Stimulated activated CD8-positive, alpha-beta memory T cell treated with anti-CD3 and anti-CD28 coated beads, Interleukin-12 subunit alpha, Interleukin-12 subunit beta, amount 100 ng/mL, for 24 hours (primary cell): ENCODE data around the gene TIGAR.

Experiments used
- DNase-seq: peaks from one replicate; pipeline ENCODE4 v3.0.0-alpha.2; 2020; ENCODE audit errors: extremely low read depth

TIGAR gene

GRCh38 chr12:4282892-4283511, 38.0 kb upstream of the TIGAR start:
- no peak for DNase-seq

DNA sequence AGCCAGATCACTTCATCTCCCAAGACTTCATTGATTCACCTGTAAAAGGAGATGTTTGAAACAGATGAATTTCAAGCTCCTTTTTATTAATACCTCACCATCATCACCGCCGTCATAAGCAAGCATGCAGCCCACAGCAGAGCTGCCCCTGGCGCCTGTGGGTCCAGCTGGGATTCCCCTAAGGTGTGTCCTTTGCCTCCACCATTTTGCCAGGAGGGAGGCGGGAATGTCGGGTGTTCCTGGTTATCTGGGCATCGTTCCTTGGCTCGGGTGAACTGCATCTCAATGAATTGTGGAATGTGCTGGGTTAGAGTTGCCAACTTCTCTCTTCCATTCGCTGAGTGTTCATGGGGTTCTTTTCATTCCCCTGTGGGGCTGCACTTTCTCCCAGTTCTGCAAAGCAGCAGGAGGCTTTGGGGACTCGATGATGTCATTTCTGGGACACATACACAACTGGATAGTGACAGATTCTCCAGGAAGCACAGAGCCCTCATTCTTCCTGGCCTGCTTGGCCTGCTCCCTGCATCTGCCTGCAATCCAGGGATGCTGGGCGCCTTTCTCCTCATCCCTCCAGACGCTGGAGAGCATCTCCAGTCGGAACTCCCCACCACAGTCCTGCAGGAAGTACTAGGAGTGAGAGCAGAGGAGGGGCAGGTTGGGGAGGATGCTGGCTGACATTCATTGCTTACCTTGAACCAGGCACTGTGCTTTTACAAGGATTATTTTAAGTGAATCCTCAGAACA, 37.3 kb upstream of the TIGAR start:
- no peak for DNase-seq

GRCh38 chr12:4284306-4284705, 36.7 kb upstream of the TIGAR start:
- DNase-seq: no peak

- DNase-seq: no peak
Measured at GRCh38 chr12:4285070-4285469, 35.9 kb upstream of the TIGAR start.

- no peak for DNase-seq
Measured at GRCh38 chr12:4286228-4286627, 34.8 kb upstream of the TIGAR start.

DNA sequence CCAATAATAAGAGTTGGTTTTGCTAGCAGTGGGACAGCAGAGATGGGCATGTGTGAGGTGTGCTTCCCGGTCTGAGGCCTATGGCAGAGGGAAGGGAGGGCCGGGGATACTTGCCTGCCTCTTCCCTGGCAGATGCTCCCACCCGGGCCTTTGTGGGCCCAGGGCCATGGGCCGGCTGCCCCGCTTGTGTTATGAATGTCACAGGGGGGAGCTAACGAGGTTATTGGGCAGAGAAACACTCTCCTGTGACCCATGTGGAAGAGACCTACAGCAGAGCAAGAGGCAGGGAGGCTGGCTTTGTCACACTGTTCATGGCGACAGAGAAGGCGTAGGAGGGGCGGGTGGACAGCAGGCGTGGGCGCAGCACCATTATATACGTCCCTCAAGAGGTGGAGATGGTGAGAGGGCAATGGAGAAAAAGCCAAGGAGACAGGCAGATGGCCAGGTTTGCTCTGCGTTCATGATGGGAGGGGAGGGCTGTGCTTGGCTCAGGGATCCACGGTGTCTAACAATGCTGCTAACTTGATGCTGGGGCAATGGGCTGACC, 34.2 kb upstream of the TIGAR start:
- DNase-seq: no peak

DNA sequence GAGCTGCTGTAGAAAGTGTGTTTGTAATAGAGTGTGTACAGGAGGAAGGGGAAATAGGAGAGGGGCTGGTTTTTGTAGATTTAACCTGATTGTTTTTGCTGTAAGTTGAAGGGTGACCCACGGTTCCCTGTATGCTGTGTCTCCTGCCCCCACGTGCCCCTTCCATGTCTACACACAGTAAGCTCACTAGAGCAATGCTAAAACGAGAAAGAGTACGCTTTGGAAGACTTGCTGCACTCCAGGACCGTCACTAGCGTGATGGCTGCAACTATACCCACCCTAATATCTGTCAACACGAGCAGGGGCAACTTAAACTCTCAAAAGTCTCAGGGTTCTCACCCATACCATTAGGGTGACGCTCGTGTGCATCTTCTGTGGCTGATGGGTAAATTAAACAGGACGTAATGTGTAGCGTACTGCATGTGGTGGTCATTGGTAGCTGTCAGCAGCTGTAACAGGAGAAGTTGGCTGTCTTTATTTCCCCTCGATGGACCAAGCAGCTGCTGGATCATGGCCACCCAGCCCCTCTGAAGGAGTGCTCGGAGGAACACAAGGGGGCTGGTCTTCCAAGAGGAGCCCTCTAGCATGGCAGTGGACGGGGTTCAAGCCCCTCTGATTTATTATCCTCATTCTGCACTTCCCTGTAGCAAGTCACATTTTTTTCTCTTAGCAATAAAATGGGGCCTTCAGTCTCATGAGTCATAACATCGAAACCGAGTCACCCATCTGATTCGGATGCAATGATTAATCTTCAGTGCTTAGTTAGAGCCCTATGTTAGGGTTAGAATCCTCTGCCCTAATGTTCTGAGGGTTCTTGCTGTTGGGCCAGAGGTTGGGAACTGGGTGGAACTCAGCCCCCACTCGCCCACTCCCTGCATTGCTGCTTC, 33.4 kb upstream of the TIGAR start:
- DNase-seq: no peak

GRCh38 chr12:4288296-4289131, 32.5 kb upstream of the TIGAR start:
- no peak for DNase-seq

DNA sequence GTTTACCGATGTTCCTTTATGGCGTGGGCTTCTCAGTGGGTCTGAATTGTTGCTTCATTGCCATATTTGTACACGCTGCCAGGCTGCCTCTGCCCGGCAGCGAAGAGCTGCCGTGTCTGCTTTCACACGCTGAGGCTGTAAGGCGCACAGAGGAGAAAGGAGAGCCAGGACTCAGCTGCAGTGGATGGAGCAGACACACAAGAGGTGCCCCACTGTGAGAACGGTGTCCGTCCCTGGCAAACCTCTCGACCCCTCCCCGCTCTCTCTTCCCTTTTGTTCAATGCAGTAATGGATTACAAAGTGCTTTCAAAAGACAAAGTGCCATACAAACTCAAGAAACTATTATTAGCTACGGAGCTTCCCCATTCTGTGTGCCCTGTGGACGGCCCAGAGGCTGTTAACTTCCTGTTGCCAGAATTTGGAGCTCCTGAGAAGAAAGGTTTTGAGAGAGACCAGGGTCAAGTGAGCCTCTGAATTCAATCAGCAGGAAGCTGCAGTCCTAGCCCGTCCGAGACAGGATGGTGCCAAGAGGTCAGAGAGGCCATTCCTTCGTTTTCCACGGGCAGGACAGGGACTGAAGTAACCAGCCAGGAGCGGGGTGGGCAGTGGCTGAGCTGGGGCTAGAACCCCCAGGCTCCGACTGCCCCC, 31.7 kb upstream of the TIGAR start:
- no peak for DNase-seq

DNA sequence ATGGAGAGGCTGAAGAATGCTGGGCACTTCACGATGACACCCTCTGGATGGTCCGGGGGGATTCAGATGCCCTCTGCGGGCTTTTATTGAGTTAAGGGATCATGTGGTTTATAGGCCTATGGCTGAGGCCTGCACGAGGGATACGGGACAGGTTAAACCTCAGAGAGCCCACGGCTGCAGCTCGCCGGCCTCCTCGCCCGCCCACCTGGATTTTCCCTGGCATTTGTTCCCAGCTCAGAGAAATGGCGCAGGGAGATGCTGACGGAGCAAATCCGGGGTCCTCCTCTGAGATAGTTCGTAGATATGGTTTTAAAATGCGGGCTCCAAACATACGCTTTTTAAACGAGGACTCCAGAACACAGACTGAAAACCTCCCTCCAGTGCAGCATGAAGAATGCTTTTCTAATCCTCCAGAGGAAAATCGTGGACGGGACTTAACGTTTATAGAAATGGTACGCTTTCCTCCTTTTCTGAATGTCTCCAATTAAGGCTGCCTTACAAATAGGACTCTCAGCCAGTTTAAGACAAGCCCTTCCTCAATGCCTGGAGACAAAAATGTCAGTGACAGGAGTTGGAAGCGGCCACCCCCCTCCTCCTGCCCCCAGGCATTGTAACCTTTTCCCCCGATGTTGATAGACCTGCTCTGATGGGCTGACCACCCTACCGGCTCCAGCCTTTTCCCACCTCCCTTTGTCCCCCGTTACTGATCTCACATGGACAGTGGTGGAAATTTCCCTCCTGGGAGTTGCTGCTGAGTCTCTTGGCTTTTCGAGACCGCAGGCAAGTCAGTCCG, 30.8 kb upstream of the TIGAR start:
- no peak for DNase-seq

DNA sequence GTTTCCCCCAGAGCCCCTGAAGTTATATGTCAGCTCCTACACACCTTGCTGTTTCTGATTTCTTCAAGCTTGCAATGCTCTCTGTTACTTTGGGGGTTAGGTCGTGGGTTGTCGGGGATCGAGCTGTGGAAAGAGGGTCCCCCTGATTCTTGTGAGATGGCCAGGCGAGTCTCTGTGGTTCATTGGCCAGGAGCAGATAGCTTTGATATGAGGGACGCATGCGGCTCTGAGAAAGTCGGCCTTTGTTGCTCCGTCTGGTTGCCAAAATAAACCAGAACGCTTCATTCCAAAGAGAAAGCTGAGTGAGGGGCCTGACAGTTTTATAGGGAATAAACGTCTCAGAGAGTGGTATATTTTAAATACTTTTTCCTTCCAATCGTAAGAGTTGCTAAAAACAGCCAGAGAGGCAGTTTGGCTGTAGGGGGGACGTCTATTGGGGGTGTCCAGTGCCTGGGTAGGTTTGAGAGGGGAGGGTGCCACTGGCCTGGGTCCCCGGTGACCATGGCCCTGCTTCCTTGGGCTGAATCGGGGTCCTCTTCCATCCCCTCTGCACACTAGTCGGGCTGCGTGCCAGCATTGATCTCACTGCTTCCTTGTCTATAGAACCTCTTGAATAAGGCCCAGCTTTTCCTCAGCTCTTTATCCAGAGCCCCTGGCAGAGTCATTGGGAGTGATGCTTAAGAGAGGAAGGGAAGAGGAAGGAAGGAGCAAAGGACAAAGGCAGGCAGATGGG, 28.5 kb upstream of the TIGAR start:
- no peak for DNase-seq

GRCh38 chr12:4293299-4293965, 27.6 kb upstream of the TIGAR start:
- DNase-seq: no peak

DNA sequence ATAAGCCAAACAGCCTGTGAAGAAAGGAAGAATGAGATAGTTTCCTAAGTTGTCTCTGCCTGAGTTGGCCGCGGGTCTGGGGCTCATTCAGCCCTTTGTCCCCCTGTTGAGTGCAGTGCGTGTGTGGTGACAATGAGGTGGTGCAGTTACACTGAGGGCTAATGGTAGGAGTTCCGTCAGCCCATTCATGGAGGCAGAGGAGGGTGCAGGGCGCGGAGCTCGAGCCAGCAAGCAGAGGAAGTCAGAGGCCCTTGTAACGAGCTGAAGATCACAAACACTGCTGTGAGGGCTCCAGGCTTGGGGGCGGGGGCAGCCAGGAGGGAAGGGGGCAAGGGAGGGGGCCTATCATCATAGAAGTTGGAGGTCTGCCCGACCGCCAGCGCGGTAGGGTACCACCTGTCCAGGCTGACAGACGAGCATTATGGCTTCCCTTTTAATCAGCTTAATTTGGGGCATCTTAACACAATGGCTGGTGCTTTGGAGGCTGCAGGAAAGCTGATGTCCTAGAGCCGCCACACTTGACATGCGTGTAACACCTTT, 27.0 kb upstream of the TIGAR start:
- DNase-seq: no peak

GRCh38 chr12:4296751-4297150, 24.3 kb upstream of the TIGAR start:
- no peak for DNase-seq

- DNase-seq: no peak
Measured at GRCh38 chr12:4297617-4298016, 23.4 kb upstream of the TIGAR start.

- no peak for DNase-seq
Measured at GRCh38 chr12:4300883-4301282, 20.1 kb upstream of the TIGAR start.

- no peak for DNase-seq
Measured at GRCh38 chr12:4301932-4302501, 19.0 kb upstream of the TIGAR start.

DNA sequence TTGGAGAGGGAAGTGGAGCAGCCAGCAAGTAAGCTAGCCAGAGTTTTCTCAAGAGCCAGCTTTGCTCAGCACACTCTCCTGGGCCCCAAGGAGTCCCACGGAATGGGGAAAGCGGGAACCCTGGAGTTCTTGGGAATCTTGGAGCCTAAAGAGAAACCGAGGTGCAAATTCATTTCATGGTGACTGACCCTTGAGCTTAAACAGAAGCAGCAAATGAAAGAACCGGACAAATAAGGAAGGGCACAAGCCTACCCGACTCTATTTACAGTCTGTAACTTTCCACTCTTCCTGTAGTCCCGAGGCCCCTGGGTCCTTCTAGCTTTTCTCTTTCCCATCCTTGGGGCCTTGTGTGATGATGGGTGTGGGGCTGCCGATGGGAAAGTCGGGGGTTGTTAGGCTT, 18.1 kb upstream of the TIGAR start:
- DNase-seq: no peak
